Endodermal cell (in vitro differentiated cells): ENCODE results near the gene CSTPP1. TPM values are rescaled to one million over a fixed set of nuclear protein-coding genes. Genes with fewer than 3 reads are reported as not detected.
A peak's percentile ranks its signal among the peaks of the same experiment; 100 is the strongest.
"Not testable (repeated sequence)": the region's sequence is repeated elsewhere in the genome, so short reads cannot be mapped to it uniquely, and the experiment has no call there.

Source experiments
- DNase-seq: peaks from one replicate; pipeline ENCODE4 v3.0.0-alpha.2; 2017
- H3K27ac ChIP-seq: 2 replicates; pipeline ENCODE4 v1.5.1; 2013; ENCODE audit warnings: mild to moderate bottlenecking, low read depth, low read length, moderate library complexity
- H3K27me3 ChIP-seq: 2 replicates; pipeline ENCODE4 v1.6.1; 2013; ENCODE audit warnings: mild to moderate bottlenecking, low read length, moderate library complexity; ENCODE audit not compliant: insufficient read depth, control insufficient read depth, poor library complexity, severe bottlenecking
- H3K36me3 ChIP-seq: 2 replicates; pipeline ENCODE4 v1.7.0; 2013; ENCODE audit warnings: mild to moderate bottlenecking, low read length, moderate library complexity; ENCODE audit not compliant: control insufficient read depth, insufficient read depth
- H3K4me1 ChIP-seq: one replicate; pipeline ENCODE4 v1.7.0; 2013; ENCODE audit warnings: low read length; ENCODE audit not compliant: control insufficient read depth, insufficient read depth
- H3K4me3 ChIP-seq: 2 replicates; pipeline ENCODE4 v1.5.1; 2013; ENCODE audit warnings: mild to moderate bottlenecking, low read length, moderate library complexity
- H3K9ac ChIP-seq: 2 replicates; pipeline ENCODE4 v1.6.1; 2013; ENCODE audit warnings: mild to moderate bottlenecking, low read length, moderate library complexity; ENCODE audit not compliant: poor library complexity, severe bottlenecking; ENCODE audit errors: extremely low read depth
- H3K9me3 ChIP-seq: 2 replicates; pipeline ENCODE4 v1.6.1; 2013; ENCODE audit warnings: mild to moderate bottlenecking, low read length, moderate library complexity; ENCODE audit not compliant: control insufficient read depth
- H3K27ac Mint-ChIP-seq: 2 replicates; pipeline ENCODE4 v1.8.0; 2020; ENCODE audit warnings: mixed read lengths
- H3K27me3 Mint-ChIP-seq: 2 replicates; pipeline ENCODE4 v1.8.0; 2021; ENCODE audit warnings: mild to moderate bottlenecking, mixed read lengths; ENCODE audit not compliant: insufficient read depth
- H3K36me3 Mint-ChIP-seq: 2 replicates; pipeline ENCODE4 v1.8.0; 2020; ENCODE audit warnings: low read depth, mixed read lengths
- H3K4me1 Mint-ChIP-seq: 2 replicates; pipeline ENCODE4 v1.8.0; 2020; ENCODE audit warnings: mixed read lengths
- H3K4me3 Mint-ChIP-seq: 2 replicates; pipeline ENCODE4 v1.8.0; 2020; ENCODE audit warnings: mild to moderate bottlenecking, moderate library complexity, mixed read lengths
- H3K9me3 Mint-ChIP-seq: 2 replicates; pipeline ENCODE4 v1.8.0; 2020; ENCODE audit warnings: mild to moderate bottlenecking, mixed read lengths
- CTCF ChIP-seq: fragments of 200-600 bp; sonication (generic); conservative IDR thresholded peaks from 2 replicates; pipeline ENCODE4 v1.5.0; 2021; ENCODE audit warnings: antibody characterized with exemption, mild to moderate bottlenecking
- WGBS, 2 experiments: methylation state at CpG; one replicate each; pipeline versions ENCODE4 v1.1.5 to v1.1.7; 2013; ENCODE audit warnings: missing lambda C conversion rate in 2 of 2, mixed read lengths in 1 of 2; ENCODE audit not compliant: insufficient coverage in 1 of 2, insufficient read length in 1 of 2; 5-methylcytosine and 5-hydroxymethylcytosine counted together
- total RNA-seq, 2 donors: library from RNA; stranded (reverse); fragmentation: NEBNext Ultra II Directional in 1 of 2; extraction: Animal tissue kit (Norgen Biotek cat#: 25700) in 1 of 2; gene quantifications; 2 replicates in 1 of 2; 3 replicates in 1 of 2; pipeline ENCODE4 v1.2.1, GENCODE V29; 2021

CSTPP1 gene
- total RNA-seq, 2 donors from 2014 or later, result 46.7 to 57.6 TPM

GRCh38 chr11:46991391-46991790, 54.8 kb downstream of the CSTPP1 start:
- H3K4me3 Mint-ChIP-seq, result no peak overlapping the region
- WGBS, 2 experiments, result 89 to 96% methylated on average over 1 to 2 of the region's 2 CpGs
- H3K27me3 Mint-ChIP-seq, result peaks cover 2% of the 10 kb centered on the region
- H3K36me3 ChIP-seq, result peaks cover 10% of the 10 kb centered on the region
- peak overlapping the region; percentile 56 for H3K27ac ChIP-seq
- H3K36me3 Mint-ChIP-seq, result peaks cover 56% of the 10 kb centered on the region
- no peak overlapping the region for H3K27ac Mint-ChIP-seq
- H3K9ac ChIP-seq, result no peak overlapping the region
- H3K9me3 ChIP-seq, result peaks cover 8% of the 10 kb centered on the region
- TF ChIP-seq CTCF, result no peak
- no peaks in the 10 kb centered on the region for H3K4me1 ChIP-seq
- no peaks in the 10 kb centered on the region for H3K27me3 ChIP-seq
- DNase-seq, result no peak
- H3K4me3 ChIP-seq, result no peak overlapping the region
- peaks cover 16% of the 10 kb centered on the region for H3K9me3 Mint-ChIP-seq
- no peaks in the 10 kb centered on the region for H3K4me1 Mint-ChIP-seq

GRCh38 chr11:46992386-46992785, 55.8 kb downstream of the CSTPP1 start:
- WGBS, 2 experiments, result 96 to 100% methylated on average over 1 of the region's 2 CpGs
- H3K36me3 ChIP-seq, result peaks cover 10% of the 10 kb centered on the region
- Mint-ChIP-seq H3K9me3 (peaks cover 18% of the 10 kb centered on the region), H3K36me3 (peaks cover 65% of the 10 kb centered on the region)
- not testable (repeated sequence) for H3K9me3 ChIP-seq, H3K27me3 ChIP-seq, H3K27me3 Mint-ChIP-seq, H3K4me1 Mint-ChIP-seq, H3K4me1 ChIP-seq, DNase-seq, H3K4me3 ChIP-seq, H3K9ac ChIP-seq, H3K27ac ChIP-seq, H3K4me3 Mint-ChIP-seq, H3K27ac Mint-ChIP-seq

- H3K4me1 ChIP-seq, H3K27ac ChIP-seq, H3K4me3 Mint-ChIP-seq, H3K27me3 ChIP-seq, H3K27me3 Mint-ChIP-seq, H3K27ac Mint-ChIP-seq, H3K4me3 ChIP-seq, H3K9me3 ChIP-seq, H3K9ac ChIP-seq, H3K36me3 ChIP-seq: not testable (repeated sequence)
- peak; percentile 52 for DNase-seq
- 87 to 91% methylated on average over 10 to 14 of the region's 14 CpGs for WGBS, 2 experiments
- Mint-ChIP-seq H3K9me3 (peaks cover 11% of the 10 kb centered on the region), H3K36me3 (peaks cover 35% of the 10 kb centered on the region), H3K4me1 (peaks cover 18% of the 10 kb centered on the region)
Measured at GRCh38 chr11:46997796-46998195, 61.2 kb downstream of the CSTPP1 start.

GRCh38 chr11:46999217-46999616, 62.7 kb downstream of the CSTPP1 start:
- peaks cover 7% of the 10 kb centered on the region for H3K27me3 Mint-ChIP-seq
- H3K4me3 Mint-ChIP-seq, result no peak overlapping the region
- H3K9me3 Mint-ChIP-seq, result peaks cover 3% of the 10 kb centered on the region
- no peaks in the 10 kb centered on the region for H3K4me1 ChIP-seq
- H3K4me1 Mint-ChIP-seq, result peaks cover 27% of the 10 kb centered on the region
- H3K9ac ChIP-seq, result no peak overlapping the region
- H3K36me3 Mint-ChIP-seq, result peaks cover 31% of the 10 kb centered on the region
- DNase-seq, result no peak
- no peak overlapping the region for H3K27ac Mint-ChIP-seq
- H3K9me3 ChIP-seq, result no peaks in the 10 kb centered on the region
- no peaks in the 10 kb centered on the region for H3K36me3 ChIP-seq
- no peak overlapping the region for H3K4me3 ChIP-seq
- no peaks in the 10 kb centered on the region for H3K27me3 ChIP-seq
- TF ChIP-seq CTCF, result no peak
- no peak overlapping the region for H3K27ac ChIP-seq
